Natural killer cell (primary cell): ENCODE measurements around the gene NLN. TPM values are rescaled to one million over a fixed set of nuclear protein-coding genes. Genes with fewer than 3 reads are reported as not detected.

Experiments used
- ATAC-seq, 3 donors: fragments of 150-1000 bp in 2 of 3; fragments of 200-7000 bp in 1 of 3; cut with Tn5 transposase; 1 replicate in 1 of 3; 2 replicates in 2 of 3; pipeline ENCODE4 v1.10.0; 2021; ENCODE audit warnings: mild to moderate bottlenecking in 2 of 3, moderate library complexity in 2 of 3
- DNase-seq, 2 donors: peaks; one replicate each; pipeline versions ENCODE4 v3.0.0 to v3.0.0-alpha.2; 2013 to 2021; ENCODE audit warnings: mixed read lengths in 1 of 2
- H3K27ac ChIP-seq: one replicate; pipeline ENCODE4 v1.5.1; 2013; ENCODE audit warnings: mild to moderate bottlenecking, low read length
- H3K27me3 ChIP-seq: one replicate; pipeline ENCODE4 v1.6.1; 2013; ENCODE audit warnings: low read length; ENCODE audit not compliant: control insufficient read depth, insufficient read depth
- H3K36me3 ChIP-seq: one replicate; pipeline ENCODE4 v1.6.1; 2013; ENCODE audit warnings: low read length; ENCODE audit not compliant: control insufficient read depth, insufficient read depth
- H3K4me1 ChIP-seq: one replicate; pipeline ENCODE4 v1.6.1; 2013; ENCODE audit warnings: low read length; ENCODE audit not compliant: control insufficient read depth, insufficient read depth
- H3K4me3 ChIP-seq: one replicate; pipeline ENCODE4 v1.5.1; 2013; ENCODE audit warnings: low read length
- H3K9me3 ChIP-seq: one replicate; pipeline ENCODE4 v1.6.1; 2013; ENCODE audit warnings: low read length; ENCODE audit not compliant: control insufficient read depth, insufficient read depth
- H3K27ac Mint-ChIP-seq, 2 donors: one replicate each; pipeline ENCODE4 v1.8.0; 2022; ENCODE audit warnings: mild to moderate bottlenecking in 2 of 2, mixed read lengths in 2 of 2, moderate library complexity in 1 of 2
- H3K27me3 Mint-ChIP-seq, 2 donors: one replicate each; pipeline ENCODE4 v1.8.0; 2022; ENCODE audit warnings: low read depth in 2 of 2, mixed read lengths in 2 of 2
- H3K36me3 Mint-ChIP-seq: one replicate; pipeline ENCODE4 v1.8.0; 2022; ENCODE audit warnings: mixed read lengths
- H3K4me1 Mint-ChIP-seq, 2 donors: one replicate each; pipeline ENCODE4 v1.8.0; 2022; ENCODE audit warnings: mixed read lengths in 2 of 2
- H3K4me3 Mint-ChIP-seq: one replicate; pipeline ENCODE4 v1.8.0; 2022; ENCODE audit warnings: mild to moderate bottlenecking, moderate library complexity, mixed read lengths
- H3K9me3 Mint-ChIP-seq, 2 donors: one replicate each; pipeline ENCODE4 v1.8.0; 2022; ENCODE audit warnings: mixed read lengths in 2 of 2
- CTCF ChIP-seq: fragments of 200-600 bp; IDR thresholded peaks from one replicate; pipeline ENCODE4 v1.8.0; 2022; ENCODE audit warnings: antibody characterized with exemption
- WGBS: methylation state at CpG from one replicate; pipeline ENCODE4 v1.1.7; 2013; ENCODE audit warnings: missing lambda C conversion rate; ENCODE audit not compliant: insufficient coverage; 5-methylcytosine and 5-hydroxymethylcytosine counted together
- intact Hi-C: fragments of 100-400 bp; cut with micrococcal nuclease; formaldehyde crosslinking; loops from one replicate; pipeline ENCODE4 v1.14.2; 2022
- total RNA-seq, 4 donors: library from RNA; stranded (reverse); fragments of 120-200 nt in 1 of 4; gene quantifications; one replicate each; pipeline versions ENCODE4 v1.2.3 to v1.2.4, GENCODE V29; 2013 to 2022

Gene NLN
- total RNA-seq, 3 donors from 2014 or later (not counting 1 experiment from before 2014, with no cell fraction given) = 0.86 to 2.0 (median 1.3) TPM

GRCh38 chr5:65855766-65856315 is 133.8 kb downstream of the NLN start:
- H3K9me3 Mint-ChIP-seq = no peaks in the 10 kb centered on the region
- no peaks in the 10 kb centered on the region for H3K36me3 ChIP-seq
- DNase-seq (no peak), ATAC-seq (no peak)
- no peak overlapping the region for H3K4me3 Mint-ChIP-seq
- no peak overlapping the region for H3K27ac ChIP-seq
- no peak overlapping the region for H3K4me3 ChIP-seq
- H3K9me3 ChIP-seq = no peaks in the 10 kb centered on the region
- H3K36me3 Mint-ChIP-seq = no peaks in the 10 kb centered on the region
- peaks cover 3 to 16% of the 10 kb centered on the region in 2 donors for H3K27me3 Mint-ChIP-seq
- no peaks in the 10 kb centered on the region for H3K27me3 ChIP-seq
- intact Hi-C loops = no loop called here
- H3K4me1 Mint-ChIP-seq = no peaks in the 10 kb centered on the region
- H3K27ac Mint-ChIP-seq = no peak overlapping the region
- H3K4me1 ChIP-seq = no peaks in the 10 kb centered on the region
- no peak for TF ChIP-seq CTCF

DNA sequence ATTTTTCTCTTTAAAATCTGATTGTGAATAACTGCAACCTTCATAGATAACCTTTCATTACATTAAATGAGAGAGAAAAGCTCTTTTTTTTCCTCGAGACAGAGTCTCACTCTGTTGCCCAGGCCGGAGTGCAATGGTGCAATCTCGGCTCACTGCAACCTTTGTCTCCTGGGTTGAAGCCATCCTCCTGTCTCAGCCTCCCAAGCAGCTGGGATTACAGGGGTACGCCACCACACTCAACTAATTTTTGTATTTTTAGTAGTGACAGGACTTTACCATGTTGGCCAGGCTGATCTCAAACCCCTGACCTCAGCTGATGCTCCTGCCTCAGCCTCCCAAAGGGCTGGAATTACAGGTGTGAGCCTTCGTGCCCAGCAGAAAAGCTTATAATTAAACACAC is 134.5 kb downstream of the NLN start:
- Mint-ChIP-seq H3K9me3 (no peaks in the 10 kb centered on the region), H3K27ac (no peak overlapping the region), H3K4me3 (no peak overlapping the region), H3K4me1 (no peaks in the 10 kb centered on the region), H3K27me3 (peaks cover 3 to 12% of the 10 kb centered on the region in 2 donors), H3K36me3 (no peaks in the 10 kb centered on the region)
- no peak for DNase-seq
- H3K27me3 ChIP-seq = no peaks in the 10 kb centered on the region
- ATAC-seq = no peak
- intact Hi-C loops = no loop called here
- H3K36me3 ChIP-seq = no peaks in the 10 kb centered on the region
- no peaks in the 10 kb centered on the region for H3K4me1 ChIP-seq
- H3K4me3 ChIP-seq = no peak overlapping the region
- no peak for TF ChIP-seq CTCF
- H3K9me3 ChIP-seq = no peaks in the 10 kb centered on the region
- H3K27ac ChIP-seq = no peak overlapping the region
- 92% methylated on average over 5 of the region's 5 CpGs for WGBS

DNA sequence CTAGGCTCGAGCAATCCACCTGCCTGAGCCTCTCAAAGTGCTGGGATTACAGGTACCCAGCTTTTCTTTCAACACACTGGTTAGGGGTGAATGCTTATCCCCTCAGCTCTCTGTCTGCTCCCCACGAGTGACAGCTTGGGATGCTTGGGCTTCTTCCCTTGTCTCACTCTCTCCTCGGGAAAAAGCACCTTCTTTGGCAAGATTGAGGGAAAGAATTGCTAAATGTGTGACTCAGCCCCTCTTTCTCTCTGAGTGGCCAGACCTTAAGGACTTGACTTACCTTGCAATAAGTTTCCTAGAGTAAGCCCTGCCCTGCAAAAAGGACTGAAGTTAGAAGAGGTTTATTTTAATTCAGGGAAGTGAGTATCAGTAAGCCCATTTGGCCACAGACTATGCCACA is 136.3 kb downstream of the NLN start:
- intact Hi-C loops = no loop called here
- Mint-ChIP-seq H3K9me3 (no peaks in the 10 kb centered on the region), H3K27ac (no peak overlapping the region), H3K4me1 (peaks cover 6% of the 10 kb centered on the region in 2 donors), H3K27me3 (peaks cover 3 to 7% of the 10 kb centered on the region in 2 donors), H3K4me3 (no peak overlapping the region), H3K36me3 (no peaks in the 10 kb centered on the region)
- no peaks in the 10 kb centered on the region for H3K4me1 ChIP-seq
- no peak overlapping the region for H3K4me3 ChIP-seq
- ATAC-seq = no peak
- TF ChIP-seq CTCF = no peak
- no peaks in the 10 kb centered on the region for H3K9me3 ChIP-seq
- DNase-seq = no peak
- no peak overlapping the region for H3K27ac ChIP-seq
- H3K36me3 ChIP-seq = no peaks in the 10 kb centered on the region
- WGBS = 90% methylated on average over 2 of the region's 3 CpGs
- H3K27me3 ChIP-seq = no peaks in the 10 kb centered on the region

DNA sequence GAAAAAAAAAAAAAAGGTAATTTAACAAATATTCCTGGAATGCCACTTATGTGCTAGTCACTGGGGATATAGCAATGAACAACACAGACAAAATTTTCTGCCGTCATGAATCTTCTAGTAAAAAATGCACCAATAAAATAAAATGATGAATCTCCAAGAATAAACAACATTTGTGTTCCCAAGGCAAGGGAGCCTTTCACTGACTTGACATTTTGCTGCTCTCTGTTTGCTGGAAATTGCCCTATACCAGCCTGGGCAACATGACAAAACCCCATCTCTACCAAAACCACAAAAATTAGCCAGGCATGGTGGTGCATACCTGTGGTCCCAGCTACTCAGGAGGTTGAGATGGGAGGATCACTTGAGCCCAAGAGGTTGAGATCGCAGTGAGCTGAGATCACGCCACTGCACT is 139.8 kb downstream of the NLN start:
- Histone ChIP-seq H3K27me3 (no peaks in the 10 kb centered on the region), H3K4me1 (no peaks in the 10 kb centered on the region), H3K36me3 (no peaks in the 10 kb centered on the region), H3K9me3 (no peaks in the 10 kb centered on the region), H3K27ac (no peak overlapping the region), H3K4me3 (no peak overlapping the region)
- H3K27me3 Mint-ChIP-seq = peaks cover 6 to 7% of the 10 kb centered on the region in 2 donors
- no peaks in the 10 kb centered on the region for H3K9me3 Mint-ChIP-seq
- H3K36me3 Mint-ChIP-seq = no peaks in the 10 kb centered on the region
- WGBS = 100% methylated on average over 2 of the region's 3 CpGs
- H3K4me3 Mint-ChIP-seq = no peak overlapping the region
- H3K27ac Mint-ChIP-seq = no peak overlapping the region
- DNase-seq = no peak
- no peak for TF ChIP-seq CTCF
- intact Hi-C loops = no loop called here
- no peak for ATAC-seq
- H3K4me1 Mint-ChIP-seq = peaks cover 6 to 7% of the 10 kb centered on the region in 2 donors
